IMR-90 (cell line): ENCODE measurements around the gene CIART. TPM values are rescaled to one million over a fixed set of nuclear protein-coding genes. Genes with fewer than 3 reads are reported as not detected.

Source experiments
- ATAC-seq: fragments of 200-7000 bp; cut with Tn5 transposase; 2 replicates; pipeline ENCODE4 v1.9.1; 2020; ENCODE audit warnings: low read depth, mild to moderate bottlenecking, moderate library complexity
- BruUV-seq: library from RNA; stranded (reverse); fragments of 400-500 nt; replicated peaks from 2 replicates; lab custom pipeline; 2021; lab: Mats Ljungman, UMichigan
- CTCF ChIA-PET: fragments of 300-600 bp; formaldehyde crosslinking; extraction: SDS; loops from one replicate; lab custom pipeline; 2021; ENCODE audit warnings: antibody characterized with exemption; lab: Yijun Ruan, JAX
- POLR2A ChIA-PET: fragments of 300-600 bp; sonication (Branson Sonifier 250); formaldehyde crosslinking; loops from one replicate; lab custom pipeline; 2022; ENCODE audit warnings: antibody characterized with exemption; ENCODE audit not compliant: unreplicated experiment; lab: Charles Lee
- DNase-seq: peaks from one replicate; pipeline ENCODE4 v3.0.0; 2013
- H2AFZ ChIP-seq: replicated peaks from 2 replicates; pipeline ENCODE3; 2013; ENCODE audit warnings: low read length, mild to moderate bottlenecking; ENCODE audit not compliant: poor library complexity
- H2AK5ac ChIP-seq: 2 replicates; pipeline ENCODE4 v1.6.1; 2013; ENCODE audit warnings: low read depth, low read length, inconsistent platforms
- H2AK9ac ChIP-seq: replicated peaks from 2 replicates; pipeline ENCODE3; 2013; ENCODE audit warnings: mild to moderate bottlenecking, low read depth, low read length, moderate library complexity; ENCODE audit not compliant: poor library complexity
- H2BK120ac ChIP-seq: 2 replicates; pipeline ENCODE4 v1.6.1; 2013; ENCODE audit warnings: low read depth, low read length, inconsistent platforms
- H2BK15ac ChIP-seq: 3 replicates; pipeline ENCODE4 v1.6.1; 2013; ENCODE audit warnings: low read depth, low read length, inconsistent platforms
- H2BK20ac ChIP-seq: 2 replicates; pipeline ENCODE4 v1.6.1; 2013; ENCODE audit warnings: low read depth, mild to moderate bottlenecking, inconsistent platforms, low read length, moderate library complexity
- H2BK5ac ChIP-seq: 2 replicates; pipeline ENCODE4 v1.6.1; 2013; ENCODE audit warnings: mild to moderate bottlenecking, low read depth, low read length, inconsistent platforms; ENCODE audit not compliant: poor library complexity, severe bottlenecking
- H3K14ac ChIP-seq: replicated peaks from 2 replicates; pipeline ENCODE4 v1.6.1; 2013; ENCODE audit warnings: low read depth, low read length, inconsistent platforms
- H3K18ac ChIP-seq: 2 replicates; pipeline ENCODE4 v1.6.1; 2013; ENCODE audit warnings: low read depth, low read length, control low read depth
- H3K23ac ChIP-seq: 2 replicates; pipeline ENCODE4 v1.6.1; 2013; ENCODE audit warnings: low read depth, low read length, inconsistent platforms
- H3K27ac ChIP-seq: 2 replicates; pipeline ENCODE4 v1.5.1; 2013; ENCODE audit warnings: mild to moderate bottlenecking, control low read depth, low read length; ENCODE audit not compliant: insufficient read depth
- H3K27me3 ChIP-seq: 2 replicates; pipeline ENCODE4 v1.6.1; 2013; ENCODE audit warnings: low read length; ENCODE audit not compliant: control insufficient read depth, insufficient read depth
- H3K36me3 ChIP-seq: 2 replicates; pipeline ENCODE4 v1.6.1; 2013; ENCODE audit warnings: low read length, mixed read lengths; ENCODE audit not compliant: control insufficient read depth, insufficient read depth
- H3K4ac ChIP-seq: 2 replicates; pipeline ENCODE4 v1.6.1; 2013; ENCODE audit warnings: low read depth, low read length, inconsistent platforms
- H3K4me1 ChIP-seq: 2 replicates; pipeline ENCODE4 v1.6.1; 2013; ENCODE audit warnings: low read length, mixed read lengths; ENCODE audit not compliant: control insufficient read depth, insufficient read depth
- H3K4me2 ChIP-seq: 2 replicates; pipeline ENCODE4 v1.6.1; 2013; ENCODE audit warnings: low read depth, mild to moderate bottlenecking, control low read depth, low read length, moderate library complexity
- H3K4me3 ChIP-seq: 2 replicates; pipeline ENCODE4 v1.5.1; 2013; ENCODE audit warnings: low read depth, mild to moderate bottlenecking, control low read depth, low read length, moderate library complexity; ENCODE audit not compliant: insufficient read depth
- H3K56ac ChIP-seq: 2 replicates; pipeline ENCODE4 v1.6.1; 2013; ENCODE audit warnings: low read length, inconsistent platforms; ENCODE audit not compliant: insufficient read depth; ENCODE audit errors: extremely low read depth
- H3K79me1 ChIP-seq, 2 experiments: 2 replicates each; pipeline ENCODE4 v1.6.1; 2013; ENCODE audit warnings: low read length in 2 of 2, inconsistent platforms in 1 of 2, low read depth in 1 of 2
- H3K9ac ChIP-seq: 2 replicates; pipeline ENCODE4 v1.6.1; 2013; ENCODE audit warnings: low read depth, low read length, control low read depth
- H3K9me1 ChIP-seq: 2 replicates; pipeline ENCODE4 v1.6.1; 2013; ENCODE audit warnings: low read length, inconsistent platforms; ENCODE audit not compliant: insufficient read depth
- H3K9me3 ChIP-seq: 2 replicates; pipeline ENCODE4 v1.6.1; 2013; ENCODE audit warnings: low read length; ENCODE audit not compliant: control insufficient read depth, insufficient read depth
- H4K20me1 ChIP-seq: 2 replicates; pipeline ENCODE4 v1.6.1; 2013; ENCODE audit warnings: low read length, inconsistent platforms; ENCODE audit not compliant: insufficient read depth
- H4K5ac ChIP-seq: 2 replicates; pipeline ENCODE4 v1.6.1; 2013; ENCODE audit warnings: mild to moderate bottlenecking, low read depth, low read length, control low read depth
- H4K8ac ChIP-seq, 2 experiments: 2 replicates each; pipeline ENCODE4 v1.6.1; 2013; ENCODE audit warnings: low read depth in 2 of 2, low read length in 2 of 2, control low read depth in 1 of 2, inconsistent platforms in 1 of 2
- H4K91ac ChIP-seq: 2 replicates; pipeline ENCODE4 v1.6.1; 2013; ENCODE audit warnings: low read depth, low read length, inconsistent platforms; ENCODE audit not compliant: insufficient read depth
- CEBPB ChIP-seq: IDR thresholded peaks from 2 replicates; pipeline ENCODE4 v1.6.1; 2012; ENCODE audit warnings: low read depth, low read length, improper control_type of control experiment
- CTCF ChIP-seq: conservative IDR thresholded peaks from 2 replicates; pipeline ENCODE4 v1.5.1; 2012; ENCODE audit warnings: mild to moderate bottlenecking, low read depth, low read length, improper control_type of control experiment
- MAFK ChIP-seq: IDR thresholded peaks from 2 replicates; pipeline ENCODE4 v1.6.1; 2012; ENCODE audit warnings: low read depth, low read length, improper control_type of control experiment
- MAZ ChIP-seq: IDR thresholded peaks from 2 replicates; pipeline ENCODE4 v1.6.1; 2012; ENCODE audit warnings: low read depth, mild to moderate bottlenecking, low read length, improper control_type of control experiment, moderate library complexity, borderline replicate concordance
- MXI1 ChIP-seq: IDR thresholded peaks from 2 replicates; pipeline ENCODE4 v1.6.1; 2012; ENCODE audit warnings: low read depth, mild to moderate bottlenecking, low read length, moderate library complexity, borderline replicate concordance
- POLR2A ChIP-seq: IDR thresholded peaks from 2 replicates; pipeline ENCODE4 v1.6.1; 2012; ENCODE audit warnings: mild to moderate bottlenecking, low read depth, low read length
- RAD21 ChIP-seq: IDR thresholded peaks from 2 replicates; pipeline ENCODE4 v1.6.1; 2012; ENCODE audit warnings: low read length, improper control_type of control experiment
- SMC3 ChIP-seq: fragments of 150-350 bp; IDR thresholded peaks from 2 replicates; pipeline ENCODE4 v1.6.1; 2016; ENCODE audit warnings: low read depth, mild to moderate bottlenecking, antibody characterized with exemption, low read length, moderate library complexity
- WGBS, 2 experiments: methylation state at CpG; one replicate each; pipeline versions ENCODE4 v1.1.5 to v1.1.7; 2013; ENCODE audit warnings: missing lambda C conversion rate in 2 of 2; ENCODE audit not compliant: insufficient read length in 1 of 2; ENCODE audit errors: extremely low coverage in 2 of 2; 5-methylcytosine and 5-hydroxymethylcytosine counted together
- dilution Hi-C: fragments of 300-500 bp; cut with HindIII; formaldehyde crosslinking; loops from one replicate; pipeline ENCODE4 v1.14.3; 2018; ENCODE audit warnings: low sequenced_read_pairs; ENCODE audit not compliant: unreplicated experiment
- in situ Hi-C: fragments of 300-500 bp; cut with MboI; formaldehyde crosslinking; loops from 3 replicates; pipeline ENCODE4 v1.14.3; 2019; ENCODE audit warnings: low sequenced_read_pairs, inconsistent platforms, mixed read lengths
- intact Hi-C: fragments of 100-400 bp; cut with micrococcal nuclease; formaldehyde crosslinking; loops from 2 replicates; pipeline ENCODE4 v1.10.0; 2022
- polyA plus RNA-seq, 3 experiments: library from polyadenylated mRNA; depleted of rRNA; stranded (reverse); fragments of >200 nt; gene quantifications; 2 replicates each; pipeline ENCODE4 v1.2.3, GENCODE V29; 2012; ENCODE audit warnings: low replicate concordance in 1 of 3
- total RNA-seq: library from RNA; depleted of rRNA; stranded (reverse); fragments of >200 nt; gene quantifications from 2 replicates; pipeline ENCODE4 v1.2.3, GENCODE V29; 2012

Gene CIART
- total and polyA plus RNA-seq, 2 of the 4 experiments (the other 2 are of a cell fraction), result 16.5 to 18.1 TPM

- in situ Hi-C loops, result no loop called here
- peak overlapping the region; percentile 84 for H3K4me2 ChIP-seq
Observed at GRCh38 chr1:150281221-150281757, 1.1 kb upstream of the CIART start.

More at GRCh38 chr1:150281221-150281757, 1.1 kb upstream of the CIART start:
- H3K27me3 ChIP-seq, result no peaks in the 10 kb centered on the region
- peak overlapping the region; percentile 21 for H2BK5ac ChIP-seq
- CTCF ChIA-PET, result interaction anchor here (0.9 to 3.8 kb wide), 2 partner anchors 8 to 25 kb away, joined by 4 to 31 read pairs; no protein-coding TSS in a partner anchor
- H2AK5ac ChIP-seq, result no peak overlapping the region
- no TSS peak for BruUV-seq
- no peak overlapping the region for H2BK20ac ChIP-seq
- no peaks in the 10 kb centered on the region for H3K9me3 ChIP-seq
- peak overlapping the region; percentile 57; the same call in 1 of the 2 replicates for H3K56ac ChIP-seq
- no peaks in the 10 kb centered on the region for H3K9me1 ChIP-seq
- peak overlapping the region; percentile 92 for H2AK9ac ChIP-seq
- H4K8ac ChIP-seq, result peak overlapping the region; percentile 9 to 70; a peak in 2 of 4 replicates
- peak overlapping the region; percentile 70 for H3K9ac ChIP-seq
- 0 out of 2 replicates have a peak overlapping the region, but pooled peaks have one; percentile 3 for H2BK120ac ChIP-seq
- peak overlapping the region; percentile 92 for H2AFZ ChIP-seq
- peaks cover 6% of the 10 kb centered on the region for H3K36me3 ChIP-seq
- WGBS, 2 experiments, result 0% methylated on average over 9 of the region's 15 CpGs; no CpG with 5 or more reads in 1 of the 2 experiments
- H4K20me1 ChIP-seq, result no peaks in the 10 kb centered on the region
- dilution Hi-C loops (no loop called here), intact Hi-C loops (loop anchor here (1.0 to 5.0 kb wide), 2 partner anchors 25 to 44 kb away; partner anchors contain the start of gene ANP32E)
- peaks cover 17 to 21% of the 10 kb centered on the region in 2 experiments; a peak in 3 of 4 replicates for H3K79me1 ChIP-seq
- H4K91ac ChIP-seq, result 0 out of 2 replicates have a peak overlapping the region, but pooled peaks have one; percentile 9
- TF ChIP-seq SMC3, result peak; percentile 73
- no peak for TF ChIP-seq MXI1
- TF ChIP-seq CEBPB, result no peak
- TF ChIP-seq MAZ, result no peak
- peak; percentile 84 for TF ChIP-seq CTCF
- no peak for TF ChIP-seq MAFK
- TF ChIP-seq POLR2A, result no peak
- TF ChIP-seq RAD21, result peak; percentile 77
- no peak overlapping the region for H3K18ac ChIP-seq
- H2BK15ac ChIP-seq, result no peak overlapping the region
- DNase-seq (peak; percentile 70), ATAC-seq (peak; percentile 48)
- H3K14ac ChIP-seq, result peak overlapping the region; percentile 20; the same call in 1 of the 2 replicates
- no peak overlapping the region for H4K5ac ChIP-seq
- peak overlapping the region; percentile 52 for H3K4ac ChIP-seq
- H3K23ac ChIP-seq, result peak overlapping the region; percentile 79
- H3K4me1 ChIP-seq, result peaks cover 5% of the 10 kb centered on the region
- POLR2A ChIA-PET, result interaction anchor here (0.5 to 1.3 kb wide), 3 partner anchors 9 to 77 kb away, joined by 3 to 7 read pairs (median 5); partner anchors contain the start of gene C1orf54
- H3K27ac ChIP-seq, result peak overlapping the region; percentile 24
- H3K4me3 ChIP-seq, result peak overlapping the region; percentile 51
